ENCODE measurements around the gene SLC22A12.

Gene SLC22A12

GRCh38 chr11:64562723-64563351 is 28.2 kb upstream of the SLC22A12 start:
- no peak for DNase-seq (ENCODE audit: low read depth in 2 of 2)

GRCh38 chr11:64563966-64564365 is 27.1 kb upstream of the SLC22A12 start:
- no peak for DNase-seq (ENCODE audit: low read depth in 2 of 2)

- no peak for DNase-seq (ENCODE audit: low read depth in 2 of 2)
Measured at GRCh38 chr11:64564419-64564818, 26.6 kb upstream of the SLC22A12 start.

- no peak for DNase-seq (ENCODE audit: low read depth in 2 of 2)
Measured at GRCh38 chr11:64564947-64565889, 25.8 kb upstream of the SLC22A12 start.

- no peak for DNase-seq (ENCODE audit: low read depth in 2 of 2)
Measured at GRCh38 chr11:64566042-64566914, 24.7 kb upstream of the SLC22A12 start.

- DNase-seq (ENCODE audit: low read depth in 2 of 2): no peak
Measured at GRCh38 chr11:64566915-64567891, 23.8 kb upstream of the SLC22A12 start.

GRCh38 chr11:64568041-64568571 is 22.9 kb upstream of the SLC22A12 start:
- no peak for DNase-seq (ENCODE audit: low read depth in 2 of 2)

GRCh38 chr11:64568584-64569140 is 22.4 kb upstream of the SLC22A12 start:
- DNase-seq (ENCODE audit: low read depth in 2 of 2): no peak

- no peak for DNase-seq (ENCODE audit: low read depth in 2 of 2)
Measured at GRCh38 chr11:64569300-64569970, 21.6 kb upstream of the SLC22A12 start.

GRCh38 chr11:64570341-64570740 is 20.7 kb upstream of the SLC22A12 start:
- no peak for DNase-seq (ENCODE audit: low read depth in 2 of 2)

- DNase-seq (ENCODE audit: low read depth in 2 of 2): no peak
Measured at GRCh38 chr11:64571050-64571409, 20.0 kb upstream of the SLC22A12 start.

GRCh38 chr11:64571410-64572091 is 19.5 kb upstream of the SLC22A12 start:
- no peak for DNase-seq (ENCODE audit: low read depth in 2 of 2)

- no peak for DNase-seq (ENCODE audit: low read depth in 2 of 2)
Measured at GRCh38 chr11:64572143-64572542, 18.9 kb upstream of the SLC22A12 start.

GRCh38 chr11:64577202-64577601 is 13.8 kb upstream of the SLC22A12 start:
- DNase-seq (ENCODE audit: low read depth in 2 of 2): no peak

- no peak for DNase-seq (ENCODE audit: low read depth in 2 of 2)
Measured at GRCh38 chr11:64580412-64580811, 10.6 kb upstream of the SLC22A12 start.

- DNase-seq (ENCODE audit: low read depth in 2 of 2): no peak
Measured at GRCh38 chr11:64581057-64581523, 9.9 kb upstream of the SLC22A12 start.

GRCh38 chr11:64582885-64583284 is 8.1 kb upstream of the SLC22A12 start:
- DNase-seq (ENCODE audit: low read depth in 2 of 2): no peak

GRCh38 chr11:64583296-64584262 is 7.4 kb upstream of the SLC22A12 start:
- no peak for DNase-seq (ENCODE audit: low read depth in 2 of 2)

All from stimulated activated CD4-positive, alpha-beta T cell treated with anti-CD3 and anti-CD28 coated beads, Interleukin-12 subunit alpha, Interleukin-12 subunit beta, amount 100 ng/mL, for 24 hours (primary cell).